Kidney epithelial cell (primary cell): ENCODE measurements around the gene THSD4. TPM values are rescaled to one million over a fixed set of nuclear protein-coding genes. Genes with fewer than 3 reads are reported as not detected.

Experiments
- DNase-seq: peaks from one replicate; pipeline ENCODE4 v3.0.0-alpha.2; 2010; ENCODE audit warnings: low read depth
- H3K27me3 ChIP-seq: 2 replicates; pipeline ENCODE4 v1.6.0; 2011; ENCODE audit warnings: low read length; ENCODE audit not compliant: control insufficient read depth, insufficient read depth
- H3K36me3 ChIP-seq: 2 replicates; pipeline ENCODE4 v1.5.1; 2011; ENCODE audit warnings: low read length; ENCODE audit not compliant: control insufficient read depth, insufficient read depth
- H3K4me3 ChIP-seq: 2 replicates; pipeline ENCODE4 v1.5.1; 2011; ENCODE audit warnings: low read depth, mild to moderate bottlenecking, control low read depth, low read length
- total RNA-seq: library from RNA; depleted of rRNA; stranded (reverse); fragments of >200 nt; gene quantifications from 2 replicates; pipeline ENCODE4 v1.2.3, GENCODE V29; 2015
- TF ChIP-seq, protein P1 (sequence below): IDR thresholded peaks from 2 replicates; pipeline ENCODE4 v1.5.1; 2011; ENCODE audit warnings: mild to moderate bottlenecking, moderate library complexity, low read length, control low read depth, inconsistent platforms; ENCODE audit not compliant: insufficient read depth, poor library complexity, severe bottlenecking

Gene THSD4
- total RNA-seq, 1 donor from 2014 or later = 17.7 TPM

- Histone ChIP-seq H3K36me3 (no peaks in the 10 kb centered on the region), H3K4me3 (no peak overlapping the region)
These were observed 380.1 kb downstream of the THSD4 start for GRCh38 chr15:71495398-71495780.

GRCh38 chr15:71496336-71496955 lies 381.2 kb downstream of the THSD4 start:
- H3K27me3 ChIP-seq = no peaks in the 10 kb centered on the region
- no peak overlapping the region for H3K4me3 ChIP-seq
- no peak for DNase-seq
- H3K36me3 ChIP-seq = no peaks in the 10 kb centered on the region
- TF ChIP-seq, protein P1, sequence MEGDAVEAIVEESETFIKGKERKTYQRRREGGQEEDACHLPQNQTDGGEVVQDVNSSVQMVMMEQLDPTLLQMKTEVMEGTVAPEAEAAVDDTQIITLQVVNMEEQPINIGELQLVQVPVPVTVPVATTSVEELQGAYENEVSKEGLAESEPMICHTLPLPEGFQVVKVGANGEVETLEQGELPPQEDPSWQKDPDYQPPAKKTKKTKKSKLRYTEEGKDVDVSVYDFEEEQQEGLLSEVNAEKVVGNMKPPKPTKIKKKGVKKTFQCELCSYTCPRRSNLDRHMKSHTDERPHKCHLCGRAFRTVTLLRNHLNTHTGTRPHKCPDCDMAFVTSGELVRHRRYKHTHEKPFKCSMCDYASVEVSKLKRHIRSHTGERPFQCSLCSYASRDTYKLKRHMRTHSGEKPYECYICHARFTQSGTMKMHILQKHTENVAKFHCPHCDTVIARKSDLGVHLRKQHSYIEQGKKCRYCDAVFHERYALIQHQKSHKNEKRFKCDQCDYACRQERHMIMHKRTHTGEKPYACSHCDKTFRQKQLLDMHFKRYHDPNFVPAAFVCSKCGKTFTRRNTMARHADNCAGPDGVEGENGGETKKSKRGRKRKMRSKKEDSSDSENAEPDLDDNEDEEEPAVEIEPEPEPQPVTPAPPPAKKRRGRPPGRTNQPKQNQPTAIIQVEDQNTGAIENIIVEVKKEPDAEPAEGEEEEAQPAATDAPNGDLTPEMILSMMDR = no peak

More at GRCh38 chr15:71495398-71495780, 380.1 kb downstream of the THSD4 start:
- TF ChIP-seq, protein P1 = no peak
- no peak for DNase-seq
- H3K27me3 ChIP-seq = no peaks in the 10 kb centered on the region

DNA sequence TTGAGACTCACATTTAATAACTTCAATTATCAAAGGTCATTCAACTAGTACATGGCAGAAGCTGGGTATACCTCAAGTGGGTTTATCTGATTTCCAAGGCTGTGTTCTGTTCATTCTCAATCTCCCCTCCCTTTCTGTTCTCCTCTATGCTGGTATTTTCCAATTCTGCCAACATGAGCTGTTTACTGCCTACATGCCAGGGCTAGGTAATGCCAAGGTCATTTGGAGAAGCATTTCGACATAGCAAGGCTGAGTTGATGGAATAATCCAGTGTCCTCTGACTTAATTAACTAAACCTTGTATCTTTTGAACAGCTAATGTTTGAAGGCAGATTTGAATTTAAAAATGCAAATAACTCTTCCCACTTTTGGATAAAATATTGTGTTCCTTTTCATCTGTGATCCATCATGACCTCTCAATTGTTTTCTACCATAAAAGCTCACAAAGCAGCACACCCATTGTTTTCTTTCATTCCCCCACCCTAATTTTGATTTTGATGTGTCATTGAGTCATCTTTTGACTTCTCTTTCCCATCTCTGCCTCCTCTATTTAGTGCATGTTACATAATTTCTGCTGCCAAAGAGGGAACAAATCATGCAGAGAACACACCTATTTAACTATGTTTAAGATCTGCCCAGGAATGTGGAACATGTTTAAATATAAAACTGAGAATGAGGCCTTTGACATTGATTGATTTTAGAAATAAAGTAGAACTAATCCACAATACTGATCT lies 386.2 kb downstream of the THSD4 start:
- Histone ChIP-seq H3K36me3 (no peaks in the 10 kb centered on the region), H3K4me3 (no peak overlapping the region), H3K27me3 (no peaks in the 10 kb centered on the region)
- TF ChIP-seq, protein P1 = no peak
- DNase-seq = no peak

DNA sequence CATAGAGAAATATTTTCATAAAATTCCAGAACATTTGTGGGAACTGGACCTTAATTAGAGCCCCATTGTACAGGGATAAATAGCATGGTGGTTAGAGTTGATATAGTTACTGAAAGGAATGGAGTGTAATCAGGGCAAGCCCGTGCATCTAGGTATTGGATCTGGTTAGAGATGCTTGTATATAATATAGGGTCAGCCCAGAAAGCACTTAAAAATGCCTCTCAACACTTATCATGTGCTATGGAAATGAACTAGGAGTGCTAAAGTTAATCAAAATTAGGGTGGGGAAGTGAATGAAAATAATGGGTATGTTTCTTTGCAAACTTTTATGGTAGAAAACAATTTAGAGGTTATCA lies 386.8 kb downstream of the THSD4 start:
- H3K27me3 ChIP-seq = no peaks in the 10 kb centered on the region
- H3K4me3 ChIP-seq = no peak overlapping the region
- H3K36me3 ChIP-seq = no peaks in the 10 kb centered on the region
- TF ChIP-seq, protein P1 = no peak
- no peak for DNase-seq

DNA sequence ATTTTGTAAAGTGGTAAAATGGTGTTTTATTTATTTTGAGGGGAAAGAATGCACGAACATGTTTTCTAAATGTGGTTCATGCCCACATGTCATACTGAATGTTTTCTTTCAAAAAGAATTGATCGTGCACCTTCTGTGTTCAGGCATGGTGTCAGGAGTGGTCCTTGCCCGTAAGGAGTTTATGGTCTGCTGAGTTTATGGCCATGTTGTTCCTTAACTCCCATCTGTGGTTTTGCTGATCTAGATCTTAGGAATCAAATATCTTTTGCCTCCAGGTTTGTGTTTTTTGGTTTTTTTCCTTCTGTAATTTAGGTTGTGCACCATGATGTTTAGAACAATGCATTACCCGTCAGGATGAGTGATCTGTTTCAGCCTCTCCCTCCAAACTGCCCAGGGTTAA lies 390.7 kb downstream of the THSD4 start:
- peak; percentile 28 for DNase-seq
- no peak overlapping the region for H3K4me3 ChIP-seq
- H3K27me3 ChIP-seq = no peaks in the 10 kb centered on the region
- no peaks in the 10 kb centered on the region for H3K36me3 ChIP-seq
- TF ChIP-seq, protein P1 = no peak

- Histone ChIP-seq H3K27me3 (no peaks in the 10 kb centered on the region), H3K36me3 (no peaks in the 10 kb centered on the region), H3K4me3 (no peak overlapping the region)
- TF ChIP-seq, protein P1 = no peak
- DNase-seq = no peak
These were observed 391.7 kb downstream of the THSD4 start for GRCh38 chr15:71506946-71507345.
